Loucy (cell line): ENCODE measurements around the gene LMAN1L.

ENCODE experiments used
- H2AFZ ChIP-seq: fragments of 200-600 bp; sonication (generic); 2 replicates; pipeline ENCODE4 v1.6.0; 2016; ENCODE audit warnings: antibody characterized with exemption, mild to moderate bottlenecking, low read length, moderate library complexity
- H3F3A ChIP-seq: fragments of 200-600 bp; 2 replicates; pipeline ENCODE4 v1.6.0; 2016; ENCODE audit warnings: antibody characterized with exemption, low read depth, mild to moderate bottlenecking
- H3K27me3 ChIP-seq: fragments of 200-600 bp; sonication (generic); 2 replicates; pipeline ENCODE4 v1.6.1; 2014; ENCODE audit warnings: low read length, mild to moderate bottlenecking; ENCODE audit not compliant: insufficient read depth, poor library complexity, severe bottlenecking
- H3K36me3 ChIP-seq: fragments of 200-600 bp; sonication (generic); 2 replicates; pipeline ENCODE4 v1.6.1; 2016; ENCODE audit warnings: low read length; ENCODE audit not compliant: insufficient read depth
- H3K4me1 ChIP-seq: fragments of 200-600 bp; sonication (generic); 2 replicates; pipeline ENCODE4 v1.5.1; 2014; ENCODE audit warnings: low read length, mild to moderate bottlenecking; ENCODE audit not compliant: insufficient read depth, poor library complexity, severe bottlenecking
- H3K4me2 ChIP-seq: fragments of 200-600 bp; sonication (generic); 2 replicates; pipeline ENCODE4 v1.6.0; 2014; ENCODE audit warnings: antibody characterized with exemption, low read length, low read depth, mild to moderate bottlenecking; ENCODE audit not compliant: poor library complexity, severe bottlenecking
- H3K4me3 ChIP-seq: fragments of 200-600 bp; sonication (generic); 2 replicates; pipeline ENCODE4 v1.5.1; 2014; ENCODE audit warnings: low read length, mild to moderate bottlenecking, mixed read lengths; ENCODE audit not compliant: poor library complexity, severe bottlenecking
- H3K79me2 ChIP-seq: fragments of 200-600 bp; sonication (generic); 2 replicates; pipeline ENCODE4 v1.6.1; 2014; ENCODE audit warnings: low read length; ENCODE audit not compliant: insufficient read depth
- H3K9ac ChIP-seq: fragments of 200-600 bp; sonication (generic); 2 replicates; pipeline ENCODE4 v1.6.0; 2014; ENCODE audit warnings: mild to moderate bottlenecking, low read depth, low read length, moderate library complexity; ENCODE audit not compliant: poor library complexity, severe bottlenecking
- H3K9me2 ChIP-seq: fragments of 200-600 bp; sonication (generic); replicated peaks from 2 replicates; pipeline ENCODE4 v1.6.1; 2016; ENCODE audit warnings: low read depth, low read length, mixed read lengths
- H3K9me3 ChIP-seq: fragments of 200-600 bp; sonication (generic); 2 replicates; pipeline ENCODE4 v1.6.1; 2014; ENCODE audit warnings: mild to moderate bottlenecking, antibody characterized with exemption, low read length, low read depth; ENCODE audit not compliant: insufficient read depth
- H4K20me1 ChIP-seq: fragments of 200-600 bp; sonication (generic); 2 replicates; pipeline ENCODE4 v1.6.0; 2014; ENCODE audit warnings: antibody characterized with exemption, low read length, mild to moderate bottlenecking; ENCODE audit not compliant: insufficient read depth, poor library complexity, severe bottlenecking
- CTCF ChIP-seq: fragments of 200-600 bp; sonication (generic); conservative IDR thresholded peaks from 2 replicates; pipeline ENCODE4 v1.5.1; 2014; ENCODE audit warnings: mild to moderate bottlenecking, antibody characterized with exemption, low read length
- EZH2phosphoT487 ChIP-seq: fragments of 200-600 bp; IDR thresholded peaks from 2 replicates; pipeline ENCODE4 v1.6.1; 2018; ENCODE audit warnings: antibody characterized with exemption, mild to moderate bottlenecking, moderate library complexity, borderline replicate concordance

LMAN1L gene

DNA sequence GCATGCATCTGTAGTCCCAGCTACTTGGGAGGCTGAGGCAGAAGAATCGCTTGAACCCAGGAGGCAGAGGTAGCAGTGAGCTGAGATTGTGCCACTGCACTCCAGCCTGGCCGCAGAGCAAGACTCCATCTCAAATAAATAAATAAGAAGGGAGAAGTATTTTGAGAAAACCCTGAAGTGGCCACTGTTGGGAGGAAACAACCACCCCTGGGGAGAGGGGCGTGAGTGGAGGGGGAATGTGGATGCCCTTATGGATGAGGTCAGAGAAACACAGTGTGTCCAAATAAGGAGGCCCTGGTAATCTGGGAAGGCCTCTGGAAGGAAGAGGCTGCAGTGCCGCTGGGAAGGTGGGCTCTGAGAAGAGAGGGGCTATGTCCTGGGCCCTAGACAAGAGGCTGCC is 9.6 kb downstream of the LMAN1L start:
- Histone ChIP-seq H4K20me1 (no peaks in the 10 kb centered on the region), H3K36me3 (no peaks in the 10 kb centered on the region), H3K4me3 (no peak overlapping the region), H2AFZ (no peak overlapping the region), H3K9me2 (no peaks in the 10 kb centered on the region), H3K9me3 (no peaks in the 10 kb centered on the region), H3K4me1 (no peaks in the 10 kb centered on the region), H3K9ac (no peak overlapping the region), H3F3A (no peaks in the 10 kb centered on the region), H3K79me2 (no peaks in the 10 kb centered on the region), H3K4me2 (no peak overlapping the region), H3K27me3 (no peaks in the 10 kb centered on the region)
- TF ChIP-seq CTCF (no peak), EZH2phosphoT487 (no peak)

- no peaks in the 10 kb centered on the region for H3F3A ChIP-seq
- H3K9me2 ChIP-seq = no peaks in the 10 kb centered on the region
- H4K20me1 ChIP-seq = no peaks in the 10 kb centered on the region
- no peaks in the 10 kb centered on the region for H3K27me3 ChIP-seq
- TF ChIP-seq EZH2phosphoT487 (no peak), CTCF (no peak)
- no peak overlapping the region for H3K9ac ChIP-seq
- no peak overlapping the region for H3K4me2 ChIP-seq
- H3K79me2 ChIP-seq = no peaks in the 10 kb centered on the region
- H2AFZ ChIP-seq = no peak overlapping the region
- no peaks in the 10 kb centered on the region for H3K4me1 ChIP-seq
- H3K9me3 ChIP-seq = no peaks in the 10 kb centered on the region
- H3K4me3 ChIP-seq = no peak overlapping the region
- H3K36me3 ChIP-seq = no peaks in the 10 kb centered on the region
Observed at GRCh38 chr15:74823324-74823723, 10.7 kb downstream of the LMAN1L start.

DNA sequence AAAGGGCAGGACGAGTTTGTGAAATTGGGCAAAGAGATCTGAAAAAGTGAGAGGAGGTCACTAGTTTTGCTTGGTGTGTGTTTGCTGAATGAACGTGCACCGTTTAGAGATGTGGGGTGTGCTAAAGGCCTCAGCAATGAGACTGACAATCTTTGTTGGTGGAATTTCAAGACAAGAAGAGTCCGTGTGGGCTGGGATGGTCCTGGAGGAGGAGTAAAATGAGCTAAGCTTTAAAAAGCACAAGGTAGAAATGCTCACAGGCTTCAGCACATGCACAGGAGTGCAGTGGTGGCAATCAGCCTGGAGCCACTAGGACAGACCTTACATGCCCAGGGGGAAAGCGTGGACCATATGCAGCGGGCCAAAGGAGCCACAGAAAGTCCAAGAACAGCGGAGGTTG is 12.3 kb downstream of the LMAN1L start:
- Histone ChIP-seq H3K27me3 (no peaks in the 10 kb centered on the region), H4K20me1 (no peaks in the 10 kb centered on the region)
- TF ChIP-seq EZH2phosphoT487 (no peak), CTCF (no peak)

More for the DNA sequence above, 12.3 kb downstream of the LMAN1L start:
- Histone ChIP-seq H3K79me2 (no peaks in the 10 kb centered on the region), H3K9me2 (no peaks in the 10 kb centered on the region), H3K4me2 (no peak overlapping the region), H3K36me3 (no peaks in the 10 kb centered on the region), H3K4me1 (no peaks in the 10 kb centered on the region), H3F3A (no peaks in the 10 kb centered on the region), H2AFZ (no peak overlapping the region), H3K4me3 (no peak overlapping the region), H3K9ac (no peak overlapping the region), H3K9me3 (no peaks in the 10 kb centered on the region)
